Muscle of back (tissue), 13 donors: ENCODE data around the gene GPR160. TPM values are rescaled to one million over a fixed set of nuclear protein-coding genes. Genes with fewer than 3 reads are reported as not detected.
A peak's percentile ranks its signal among the peaks of the same experiment; 100 is the strongest.
"Not testable (repeated sequence)": the region's sequence is repeated elsewhere in the genome, so short reads cannot be mapped to it uniquely, and the experiment has no call there.

ENCODE experiments used
- DNase-seq, 3 donors: peaks; one replicate each; pipeline versions ENCODE4 v3.0.0 to v3.0.0-alpha.2; 2013
- long read RNA-seq, 9 donors: transcript quantifications; one replicate each; lab custom pipeline, GENCODE V29; 2026
- polyA plus RNA-seq, 10 donors: library from polyadenylated mRNA; unstranded; fragments of 120-200 nt; gene quantifications; one replicate each; pipeline ENCODE4 v1.2.1, GENCODE V29; 2013; ENCODE audit not compliant: insufficient read length in 10 of 10

GPR160 gene, protein sequence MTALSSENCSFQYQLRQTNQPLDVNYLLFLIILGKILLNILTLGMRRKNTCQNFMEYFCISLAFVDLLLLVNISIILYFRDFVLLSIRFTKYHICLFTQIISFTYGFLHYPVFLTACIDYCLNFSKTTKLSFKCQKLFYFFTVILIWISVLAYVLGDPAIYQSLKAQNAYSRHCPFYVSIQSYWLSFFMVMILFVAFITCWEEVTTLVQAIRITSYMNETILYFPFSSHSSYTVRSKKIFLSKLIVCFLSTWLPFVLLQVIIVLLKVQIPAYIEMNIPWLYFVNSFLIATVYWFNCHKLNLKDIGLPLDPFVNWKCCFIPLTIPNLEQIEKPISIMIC
- 1 to 10 TPM; 1.8 to 3.8 (median 2.6) TPM for polyA plus RNA-seq
- long read RNA-seq, donor 1, partial matches to known transcripts = 0 of 1 reads
- long read RNA-seq, donor 1, other reads (novel, unspliced or antisense) = 0 of 1 reads
- long read RNA-seq, donor 2 = 0 reads
- long read RNA-seq, donor 3 = 0 reads
- long read RNA-seq, donor 4 = 0 reads
- long read RNA-seq, donor 5 = 0 reads
- long read RNA-seq, donor 6 = 0 reads
- long read RNA-seq, donor 7 = 0 reads
- long read RNA-seq, donor 8 = 0 reads
- long read RNA-seq, donor 9 = 0 reads

DNA sequence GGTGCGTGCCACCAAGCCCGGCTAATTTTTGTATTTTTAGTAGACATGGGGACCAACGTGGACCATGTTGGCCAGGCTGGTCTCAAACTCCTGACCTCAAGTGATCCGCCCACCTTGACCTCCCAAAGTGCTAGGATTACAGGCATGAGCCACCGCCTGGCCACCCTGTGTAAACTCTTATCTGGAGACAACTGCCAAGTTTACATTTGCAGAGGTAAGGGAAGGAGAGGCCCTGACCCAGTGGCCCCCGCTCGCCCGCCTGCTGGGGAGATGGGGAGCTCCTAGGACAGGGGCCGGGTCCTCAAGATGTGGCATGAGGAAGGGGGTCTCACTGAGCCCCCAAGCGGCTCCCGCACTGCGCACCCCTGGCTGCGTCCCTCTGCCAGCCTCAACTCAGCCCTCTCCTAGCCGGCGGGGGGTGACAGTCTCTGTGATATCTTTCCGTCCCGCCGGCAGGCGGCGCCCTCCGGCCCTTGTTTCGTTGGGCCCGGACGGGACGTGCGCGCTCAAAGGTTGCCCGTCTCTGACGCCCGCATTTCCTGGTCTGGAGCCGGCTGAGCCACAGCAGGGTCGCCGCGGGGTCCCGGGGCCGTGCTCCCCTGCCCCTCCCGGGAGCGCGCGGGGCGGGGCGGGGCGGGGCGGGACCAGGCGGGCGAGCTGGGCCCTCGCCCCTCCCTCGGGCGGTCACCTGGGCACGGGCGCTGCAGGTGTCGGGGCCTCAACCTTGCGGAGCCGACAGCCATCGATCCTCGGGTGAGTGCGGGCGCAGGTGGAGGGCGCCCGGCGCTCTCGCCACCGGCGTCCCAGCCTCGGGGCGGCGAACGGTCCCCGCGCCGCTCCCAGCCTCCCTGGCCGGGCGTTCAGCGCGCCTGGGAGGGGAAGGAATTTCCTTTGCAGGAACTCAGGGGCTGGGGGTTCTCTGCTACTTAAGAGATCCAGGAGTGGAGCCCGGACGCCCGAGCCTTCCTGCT is at the start of gene GPR160:
GPR160 (plus strand) TSS at position 533 of the 971 bp plus-strand sequence. CDS start 45,978 bp downstream, outside the sequence.
- peak; percentile 23 to 69 (median 32) for DNase-seq

DNA sequence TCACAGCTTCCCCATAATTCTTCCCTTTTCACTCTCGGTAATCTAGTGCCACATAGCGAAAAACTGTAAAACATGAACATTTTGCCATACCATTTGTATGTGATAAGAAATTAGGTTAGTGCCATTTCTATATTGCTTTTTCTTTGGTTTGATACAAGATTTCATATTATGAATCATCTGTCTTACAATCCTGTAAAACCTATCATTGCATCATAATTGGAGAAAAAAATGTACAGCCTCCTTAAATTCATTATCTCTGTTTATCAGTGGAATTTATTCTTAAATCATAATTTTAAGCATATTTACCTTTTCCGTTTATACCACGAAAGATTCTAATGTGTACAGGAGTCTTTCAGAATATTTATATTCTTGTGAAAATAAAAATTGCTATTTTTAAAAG is 47.4 kb upstream of the GPR160 start:
- DNase-seq = no peak

DNA sequence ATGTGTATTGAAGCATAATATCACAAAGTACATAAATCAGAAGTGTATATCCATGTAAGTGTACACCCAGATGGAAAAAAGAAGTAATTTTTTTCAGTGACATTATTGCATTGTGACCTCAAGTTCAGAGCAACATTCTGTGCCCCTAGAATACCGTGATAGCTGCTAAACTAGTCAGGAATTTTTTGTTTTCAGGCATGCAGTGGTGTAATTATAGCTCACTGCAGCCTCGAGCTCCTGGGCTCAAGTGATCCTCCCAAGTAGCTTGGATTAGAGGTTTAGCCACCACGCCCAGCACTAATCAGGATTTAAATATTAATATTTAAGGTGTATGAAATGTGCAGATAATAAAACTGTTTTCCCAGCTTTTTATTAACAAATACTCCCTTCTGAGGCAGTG is 45.6 kb upstream of the GPR160 start:
- DNase-seq = no peak

DNA sequence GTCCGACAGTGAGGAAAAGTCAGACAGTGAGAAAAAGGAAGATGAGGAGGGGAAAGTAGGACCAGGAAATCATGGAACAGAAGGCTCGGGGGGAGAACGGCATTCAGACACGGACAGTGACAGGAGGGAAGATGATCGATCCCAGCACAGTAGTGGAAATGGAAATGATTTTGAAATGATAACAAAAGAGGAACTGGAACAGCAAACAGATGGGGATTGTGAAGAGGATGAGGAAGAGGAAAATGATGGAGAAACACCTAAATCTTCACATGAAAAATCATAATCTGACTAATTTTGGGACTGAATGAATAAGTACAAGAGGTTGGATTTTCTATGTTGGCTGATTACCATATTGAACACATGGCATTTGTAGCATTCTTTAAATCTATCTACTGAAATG is 45.0 kb upstream of the GPR160 start:
- no peak for DNase-seq

- DNase-seq = no peak
Measured at GRCh38 chr3:169993761-169994160, 44.0 kb upstream of the GPR160 start.

DNA sequence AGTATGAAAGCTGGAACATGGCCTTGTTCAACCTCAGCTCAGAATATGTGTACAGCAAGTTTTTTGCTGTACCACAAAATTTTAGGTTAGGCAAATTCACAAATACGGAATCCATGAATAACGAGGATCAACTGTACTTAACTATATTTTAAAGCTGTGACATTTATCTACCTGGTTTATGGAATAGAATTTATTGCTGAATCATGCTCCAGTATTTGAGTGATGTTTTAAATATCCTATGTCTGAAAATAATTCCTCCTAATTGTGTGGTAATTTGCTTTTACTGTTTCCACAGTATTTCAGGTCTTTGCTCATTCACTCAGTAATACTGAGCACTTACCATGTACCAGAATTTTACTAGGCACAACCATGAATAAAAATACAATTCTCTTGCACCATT is 41.7 kb upstream of the GPR160 start:
- DNase-seq = no peak

DNA sequence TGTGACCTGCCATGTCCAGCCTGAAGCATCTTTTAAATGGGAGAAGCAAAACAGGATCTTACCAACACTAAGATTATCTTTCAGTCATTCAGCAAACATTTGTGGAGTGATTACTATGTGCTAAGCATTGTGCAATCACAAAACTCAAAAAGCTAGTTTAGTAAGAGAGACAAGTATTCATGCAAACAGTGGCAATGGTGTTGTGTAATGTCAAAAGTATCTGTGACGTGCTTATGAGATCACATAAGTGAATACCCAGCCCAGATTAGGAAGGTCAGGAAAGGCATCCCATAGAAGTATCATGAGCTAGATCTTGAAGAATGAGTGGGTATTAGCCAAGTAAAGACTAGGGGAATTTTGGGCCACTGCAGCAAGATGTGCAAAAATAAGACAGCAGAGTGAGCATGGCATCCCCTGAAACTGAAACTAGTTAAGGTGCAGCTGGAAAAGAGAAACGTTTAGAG is 39.1 kb upstream of the GPR160 start:
- peak in 1 of 3 donors; percentile 23 for DNase-seq

- DNase-seq = no peak
Measured at GRCh38 chr3:169999433-169999832, 38.4 kb upstream of the GPR160 start.

- no peak for DNase-seq
Measured at GRCh38 chr3:170000051-170000450, 37.7 kb upstream of the GPR160 start.

GRCh38 chr3:170002231-170002630 is 35.6 kb upstream of the GPR160 start:
- no peak for DNase-seq

- DNase-seq = no peak
Measured at GRCh38 chr3:170002879-170003278, 34.9 kb upstream of the GPR160 start.

GRCh38 chr3:170003881-170004356 is 33.9 kb upstream of the GPR160 start:
- no peak for DNase-seq

GRCh38 chr3:170007031-170007663 is 30.6 kb upstream of the GPR160 start:
- peak; percentile 7 to 17 (median 8) for DNase-seq

- DNase-seq = no peak
Measured at GRCh38 chr3:170010498-170010897, 27.3 kb upstream of the GPR160 start.

DNA sequence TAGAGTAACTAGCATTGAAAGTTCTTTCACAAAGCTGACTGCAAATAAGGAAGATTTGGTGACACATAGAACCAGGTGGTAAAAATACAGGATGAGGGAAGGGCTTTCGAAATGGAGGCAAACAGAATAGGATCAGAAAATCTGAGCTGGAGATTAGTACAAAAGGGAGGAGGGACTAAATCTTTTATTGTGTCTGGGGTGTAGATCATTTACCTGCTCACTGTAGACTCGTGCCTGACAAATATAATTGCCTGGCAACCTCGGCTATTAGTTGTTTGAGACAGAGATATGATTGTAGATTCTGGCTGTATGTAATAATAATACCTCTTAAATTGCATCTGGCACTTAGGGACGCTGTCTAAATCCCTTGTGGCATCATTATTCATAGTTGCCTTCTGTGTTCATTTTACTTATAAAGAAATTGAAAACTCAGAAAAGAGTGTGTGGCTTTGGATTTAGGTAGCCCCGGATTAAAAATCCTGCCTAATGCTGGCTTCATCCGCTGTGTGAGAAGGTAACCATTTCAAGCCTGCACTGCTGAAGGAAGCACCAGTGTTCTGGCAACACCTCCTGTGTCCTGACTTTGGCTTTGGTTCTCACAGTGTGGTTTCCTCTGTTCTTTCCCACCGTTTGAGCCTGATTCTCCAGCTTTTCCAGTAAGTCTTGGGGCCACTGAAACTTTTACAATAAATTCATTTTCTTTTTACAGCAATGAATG is 25.0 kb upstream of the GPR160 start:
- no peak for DNase-seq

- no peak for DNase-seq
Measured at GRCh38 chr3:170016057-170016456, 21.7 kb upstream of the GPR160 start.

DNA sequence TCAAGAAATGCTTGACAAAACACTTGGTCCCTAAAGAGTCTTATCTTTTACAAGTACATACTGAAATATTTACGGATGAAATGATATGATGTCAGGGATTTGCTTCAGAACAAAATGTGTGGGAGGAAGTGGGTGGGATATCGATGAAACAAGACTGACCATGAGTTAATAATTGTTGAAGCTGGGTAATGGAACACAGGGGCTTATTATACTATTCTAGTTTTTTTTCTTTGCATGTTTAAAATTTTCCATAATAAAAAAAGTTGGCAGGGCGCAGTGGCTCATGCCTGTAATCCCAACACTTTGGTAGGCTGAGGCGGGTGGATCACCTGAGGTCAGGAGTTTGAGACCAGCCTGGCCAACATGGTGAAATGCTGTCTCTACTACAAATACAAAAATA is 18.5 kb upstream of the GPR160 start:
- DNase-seq = not testable (repeated sequence)

- no peak for DNase-seq
Measured at GRCh38 chr3:170021083-170021482, 16.7 kb upstream of the GPR160 start.

DNA sequence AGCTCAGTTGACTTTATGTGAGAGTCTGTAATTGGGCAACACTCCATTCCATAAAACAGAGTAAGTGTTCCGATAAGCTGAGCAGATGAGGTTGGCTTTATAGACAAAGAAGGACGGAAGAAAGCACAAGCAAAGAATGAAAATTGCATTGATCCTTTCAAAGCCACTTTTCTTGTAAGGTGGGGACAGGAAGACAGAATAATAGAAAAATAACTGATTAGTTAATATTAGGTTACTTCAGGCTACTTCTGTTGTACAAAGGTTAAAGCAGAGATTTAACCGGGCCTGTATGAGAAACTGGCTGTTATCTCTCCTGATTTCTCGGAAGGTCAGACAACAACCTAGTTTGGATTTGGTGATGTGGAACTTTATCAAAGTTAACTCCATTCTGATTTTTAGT is 15.5 kb upstream of the GPR160 start:
- no peak for DNase-seq

DNA sequence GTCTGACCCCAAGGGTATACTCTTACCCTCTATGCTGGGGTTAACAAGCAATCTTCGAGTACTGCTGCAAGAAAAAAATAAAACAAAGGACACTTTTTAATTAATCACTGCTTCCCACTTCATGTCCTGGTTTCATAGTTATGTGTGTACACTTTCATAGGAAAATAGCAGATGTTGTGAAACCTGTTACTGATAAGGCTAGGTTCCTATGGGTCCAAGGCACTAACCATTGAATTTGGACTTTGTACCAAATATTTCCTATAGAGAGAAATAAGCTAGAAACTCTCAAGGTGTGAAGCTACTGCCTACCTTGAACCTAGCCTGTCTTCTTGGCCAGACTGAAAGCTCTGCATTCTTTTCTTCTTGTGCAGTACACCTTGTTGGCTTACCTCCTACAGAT is 14.6 kb upstream of the GPR160 start:
- DNase-seq = no peak

GRCh38 chr3:170024581-170024980 is 13.2 kb upstream of the GPR160 start:
- DNase-seq = no peak
